ENCODE results near the gene BIRC6.
"Not testable (repeated sequence)": the region's sequence is repeated elsewhere in the genome, so short reads cannot be mapped to it uniquely, and the experiment has no call there.

The BIRC6 gene

GRCh38 chr2:32452338-32453064, 95.7 kb downstream of the BIRC6 start:
- no peak for DNase-seq (ENCODE audit: low read depth)

DNA sequence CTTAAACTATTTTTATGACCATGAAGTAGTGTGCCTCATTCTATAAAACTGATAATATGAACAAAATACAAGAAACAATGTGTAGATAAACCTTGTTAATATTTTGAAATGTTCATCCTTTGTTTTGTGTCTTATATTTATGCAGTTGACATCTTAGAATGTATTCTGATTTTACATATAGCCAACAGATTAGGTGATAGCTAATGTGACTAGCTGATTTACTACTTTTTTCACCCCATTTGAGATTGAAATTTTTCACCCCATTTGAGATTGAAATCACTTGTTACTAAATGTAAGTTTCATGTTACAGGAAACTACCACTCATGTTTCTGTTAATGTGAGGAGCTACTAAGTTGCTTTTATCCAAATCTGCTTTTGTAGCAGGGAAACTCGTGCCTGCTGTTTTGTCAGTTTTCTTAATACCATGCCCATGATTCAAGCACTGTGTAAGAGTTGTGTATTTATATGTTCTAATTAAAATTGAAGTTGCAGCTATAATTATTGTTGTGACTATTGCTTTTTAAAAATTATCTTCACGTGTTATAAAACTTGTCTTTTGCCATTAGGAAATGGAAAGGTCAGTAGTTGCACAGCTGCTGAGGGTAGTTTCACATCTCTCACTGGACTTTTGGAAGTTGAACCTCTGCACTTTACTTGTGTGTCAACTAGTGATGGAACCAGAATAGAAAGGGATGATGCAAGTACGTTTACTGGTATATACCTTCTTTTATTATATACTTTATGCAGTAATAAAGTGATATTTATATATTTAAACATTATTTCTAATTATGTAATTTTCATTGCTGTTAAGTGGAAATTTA, 96.6 kb downstream of the BIRC6 start:
- no peak for DNase-seq (ENCODE audit: low read depth)

DNA sequence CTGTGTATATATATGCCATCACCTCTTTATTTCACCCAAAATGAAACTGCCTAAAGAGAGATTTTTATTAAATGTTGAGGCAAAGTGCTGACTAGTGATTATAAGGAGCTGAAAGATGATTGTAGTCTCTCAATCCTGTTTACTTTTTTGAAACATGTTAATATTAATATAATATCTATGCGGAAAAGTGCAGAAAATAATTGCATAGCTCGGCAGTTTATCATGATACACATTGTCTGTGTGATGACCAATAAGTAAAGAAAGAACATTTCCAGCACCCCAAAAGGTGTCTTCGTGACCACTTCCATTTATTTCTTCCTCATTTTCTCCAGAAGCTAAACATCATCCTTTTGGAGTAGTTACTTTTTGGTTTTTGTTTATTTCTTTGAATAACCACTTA, 99.0 kb downstream of the BIRC6 start:
- DNase-seq (ENCODE audit: low read depth): no peak

DNA sequence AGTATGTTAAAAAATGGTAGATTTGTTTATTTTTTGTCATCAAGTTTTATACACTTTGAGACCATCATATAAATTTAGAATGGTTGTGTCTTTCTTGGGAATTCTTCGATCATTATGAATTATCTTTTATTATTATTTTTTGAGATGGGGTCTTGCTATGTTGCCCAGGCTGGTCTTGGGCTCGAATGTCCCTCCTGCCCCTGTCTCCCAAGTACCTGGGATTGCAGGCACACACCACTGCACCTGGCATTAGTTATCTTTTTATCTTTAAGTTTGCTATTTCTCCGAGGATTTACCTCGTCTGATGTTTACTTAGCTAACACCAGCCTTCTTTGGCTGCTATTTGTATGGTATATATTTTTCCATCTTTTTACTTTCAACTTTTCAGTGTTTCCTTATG, 100.0 kb downstream of the BIRC6 start:
- no peak for DNase-seq (ENCODE audit: low read depth)

GRCh38 chr2:32457814-32458213, 101.0 kb downstream of the BIRC6 start:
- no peak for DNase-seq (ENCODE audit: low read depth)

DNA sequence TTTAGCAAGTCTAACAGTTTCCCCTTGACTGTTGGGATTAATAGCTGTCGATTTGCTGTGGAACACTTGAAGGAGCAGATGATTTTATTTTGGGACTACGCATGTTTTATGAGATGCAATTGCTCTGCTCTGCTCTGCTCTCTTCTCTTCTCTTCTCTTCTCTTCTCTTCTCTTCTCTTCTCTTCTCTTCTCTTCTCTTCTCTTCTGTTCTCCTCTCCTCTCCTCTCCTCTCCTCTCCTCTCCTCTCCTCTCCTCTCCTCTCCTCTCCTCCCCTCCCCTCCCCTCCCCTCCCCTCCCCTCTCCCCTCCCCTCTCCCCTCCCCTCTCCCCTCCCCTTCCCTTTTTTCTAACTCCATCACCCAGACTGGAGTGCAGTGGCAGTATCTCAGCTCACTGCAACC, 104.0 kb downstream of the BIRC6 start:
- not testable (repeated sequence) for DNase-seq (ENCODE audit: low read depth)

DNA sequence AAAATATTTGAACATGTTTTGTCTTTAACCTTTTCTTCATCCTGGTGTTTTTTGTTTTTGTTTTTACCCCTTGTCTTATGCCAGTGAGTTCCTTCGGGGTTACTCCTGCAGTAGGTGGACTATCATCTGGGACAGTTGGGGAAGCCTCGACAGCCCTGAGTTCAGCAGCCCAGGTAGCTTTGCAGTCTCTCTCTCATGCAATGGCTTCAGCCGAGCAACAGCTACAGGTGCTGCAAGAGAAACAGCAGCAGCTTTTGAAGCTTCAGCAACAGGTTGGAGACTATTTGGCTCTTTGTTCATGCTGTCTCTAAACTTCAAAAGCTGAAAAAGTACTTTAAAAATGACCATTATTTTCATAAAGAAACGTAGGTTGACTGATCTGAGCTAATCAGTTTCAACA, 106.3 kb downstream of the BIRC6 start:
- no peak for DNase-seq (ENCODE audit: low read depth)

- DNase-seq (ENCODE audit: low read depth): no peak
These were observed 107.6 kb downstream of the BIRC6 start for GRCh38 chr2:32464431-32464830.

GRCh38 chr2:32472605-32473004, 115.8 kb downstream of the BIRC6 start:
- DNase-seq (ENCODE audit: low read depth): no peak

DNA sequence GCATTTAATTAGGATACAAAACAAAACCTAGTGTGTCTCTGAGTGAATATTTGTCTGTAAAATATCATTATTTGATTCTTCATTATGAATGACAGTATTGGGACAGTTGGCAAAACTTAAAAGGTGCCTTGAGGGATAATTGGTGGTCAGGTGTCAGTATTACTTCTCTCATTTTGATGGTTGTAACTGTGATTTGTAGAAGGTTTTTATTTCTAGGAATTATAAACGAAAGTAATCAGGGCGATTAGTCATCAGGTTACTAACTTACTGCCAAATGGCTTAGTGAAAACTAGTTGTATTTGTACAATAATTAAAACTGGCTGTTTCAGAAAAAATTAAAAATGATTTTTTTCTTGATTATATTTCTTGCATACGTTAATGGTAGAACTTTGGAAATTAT, 117.6 kb downstream of the BIRC6 start:
- DNase-seq (ENCODE audit: low read depth): no peak

DNA sequence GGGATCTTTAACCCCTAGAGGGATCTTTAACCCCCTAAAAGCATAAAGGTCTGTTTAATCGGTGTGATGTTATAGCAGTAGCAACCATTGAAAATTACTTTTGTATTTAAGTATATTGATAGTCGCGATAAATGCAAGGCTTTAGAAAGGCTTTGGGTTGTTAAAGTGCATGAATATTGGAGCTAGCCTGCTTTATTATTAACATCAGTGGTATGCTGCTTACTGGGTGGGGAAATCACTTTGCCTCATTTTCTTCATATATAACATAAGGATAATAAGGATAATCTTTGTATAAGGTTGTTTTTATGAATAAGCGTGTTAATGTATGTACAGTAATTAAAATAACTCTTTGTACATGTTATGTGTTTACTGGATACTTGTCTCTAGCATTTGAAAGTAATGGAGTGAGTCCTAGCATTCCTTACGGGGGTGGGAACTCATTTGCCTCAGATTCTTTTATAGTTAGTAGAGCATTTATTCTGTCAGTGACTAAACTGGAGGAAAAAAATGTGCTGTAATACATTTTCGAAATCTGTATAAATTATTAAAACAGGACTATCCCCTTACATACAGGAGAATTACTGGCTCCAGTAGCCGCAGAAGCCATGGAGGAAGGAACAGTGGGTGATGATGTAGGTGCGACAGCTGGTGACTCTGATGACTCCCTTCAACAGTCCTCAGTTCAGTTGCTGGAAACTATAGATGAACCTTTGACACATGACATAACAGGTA, 122.2 kb downstream of the BIRC6 start:
- DNase-seq (ENCODE audit: low read depth): no peak

- DNase-seq (ENCODE audit: low read depth): no peak
These were observed 123.2 kb downstream of the BIRC6 start for GRCh38 chr2:32479993-32480392.

DNA sequence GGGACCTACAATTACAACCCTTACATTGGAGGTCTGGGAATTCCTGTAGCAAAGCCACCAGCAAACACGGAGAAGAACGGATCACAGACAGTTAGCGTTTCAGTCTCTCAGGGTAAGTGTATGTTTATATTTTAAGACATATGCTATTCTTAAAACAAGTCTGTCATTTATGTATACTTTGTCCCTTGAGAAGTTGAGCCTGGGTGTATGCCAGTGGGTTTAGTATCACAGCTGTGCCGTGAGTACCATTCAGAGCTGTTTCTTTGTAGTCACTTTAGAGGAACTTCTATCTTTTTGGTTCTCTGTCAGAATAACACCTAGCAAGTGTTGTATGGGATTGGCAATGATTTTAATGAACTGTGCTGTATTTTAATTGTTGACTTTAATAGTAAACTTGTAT, 125.6 kb downstream of the BIRC6 start:
- no peak for DNase-seq (ENCODE audit: low read depth)

DNA sequence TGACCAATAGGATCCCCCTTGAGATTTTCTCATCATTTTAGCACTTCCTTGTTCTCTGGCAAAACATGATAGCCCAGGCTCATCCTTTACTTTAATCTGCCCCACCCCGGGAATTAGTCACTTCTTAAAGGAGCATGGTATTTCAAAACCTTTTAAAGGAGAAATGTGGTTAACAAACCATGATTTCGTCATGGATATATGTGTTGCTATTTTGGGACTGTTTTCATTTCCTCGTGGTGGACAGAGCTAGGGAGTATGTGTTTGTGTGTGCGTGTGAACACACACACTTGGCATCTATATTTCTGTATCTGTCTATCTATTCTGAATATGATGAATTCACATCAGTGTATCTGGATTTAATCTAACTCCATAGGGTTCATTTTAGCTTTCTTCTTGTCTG, 128.1 kb downstream of the BIRC6 start:
- DNase-seq (ENCODE audit: low read depth): no peak

GRCh38 chr2:32485399-32485798, 128.6 kb downstream of the BIRC6 start:
- DNase-seq (ENCODE audit: low read depth): no peak

- no peak for DNase-seq (ENCODE audit: low read depth)
These were observed 132.2 kb downstream of the BIRC6 start for GRCh38 chr2:32489061-32489460.

DNA sequence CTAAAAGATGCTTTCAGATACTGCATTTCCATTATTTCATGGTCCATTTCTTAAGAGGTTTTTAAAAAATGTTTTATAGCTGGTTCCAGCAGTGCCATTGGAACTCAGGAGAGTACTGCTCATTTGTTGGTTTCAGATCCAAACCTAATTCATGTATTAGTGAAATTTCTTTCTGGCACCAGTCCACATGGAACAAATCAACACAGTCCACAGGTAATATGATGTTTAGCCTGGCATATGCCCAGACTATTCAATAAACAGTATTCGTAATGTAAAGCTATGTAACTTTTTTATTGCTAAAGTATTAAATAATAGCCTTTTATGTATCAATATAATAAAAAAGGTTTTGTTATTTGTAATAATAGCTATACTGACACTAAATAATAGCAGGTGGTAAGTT, 134.5 kb downstream of the BIRC6 start:
- no peak for DNase-seq (ENCODE audit: low read depth)

DNA sequence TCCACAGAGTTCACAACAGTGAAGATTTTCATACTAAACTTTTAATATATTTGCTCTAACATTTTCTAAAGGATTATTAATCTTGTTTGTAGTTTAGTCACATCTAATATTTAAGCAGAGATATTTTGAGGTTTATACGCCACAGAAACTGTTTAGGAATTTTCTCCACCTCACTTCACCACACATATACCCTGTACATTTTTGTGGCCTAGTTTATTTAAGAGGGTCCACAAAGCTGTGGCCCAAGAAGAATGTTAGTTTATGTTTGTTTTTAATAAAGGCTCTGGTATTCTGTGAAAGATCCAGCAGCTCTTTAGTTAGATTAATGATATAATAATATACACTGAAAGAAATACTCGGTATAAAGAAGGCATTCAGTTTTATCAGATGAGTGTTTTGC, 138.3 kb downstream of the BIRC6 start:
- no peak for DNase-seq (ENCODE audit: low read depth)

- DNase-seq (ENCODE audit: low read depth): no peak
These were observed 139.8 kb downstream of the BIRC6 start for GRCh38 chr2:32496662-32497061.

- DNase-seq (ENCODE audit: low read depth): no peak
These were observed 141.5 kb downstream of the BIRC6 start for GRCh38 chr2:32498306-32498705.

DNA sequence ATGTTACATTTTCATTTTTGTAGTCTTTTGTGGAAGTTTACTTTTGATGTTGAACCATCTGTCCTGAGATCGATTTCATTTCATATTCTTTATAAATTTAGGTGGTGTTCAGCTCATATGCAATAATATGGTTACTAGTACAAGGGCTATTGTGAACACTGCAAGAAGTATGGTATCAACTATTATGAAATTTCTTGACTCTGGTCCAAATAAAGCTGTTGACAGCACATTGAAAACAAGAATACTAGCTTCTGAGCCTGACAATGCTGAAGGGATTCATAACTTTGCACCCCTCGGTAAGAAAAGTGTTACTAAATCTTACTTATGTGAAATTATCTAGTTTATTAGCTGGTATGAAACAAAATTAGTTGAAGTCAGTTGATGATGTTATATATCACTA, 146.1 kb downstream of the BIRC6 start:
- DNase-seq (ENCODE audit: low read depth): no peak

GRCh38 chr2:32504877-32505478, 148.2 kb downstream of the BIRC6 start:
- DNase-seq (ENCODE audit: low read depth): no peak

DNA sequence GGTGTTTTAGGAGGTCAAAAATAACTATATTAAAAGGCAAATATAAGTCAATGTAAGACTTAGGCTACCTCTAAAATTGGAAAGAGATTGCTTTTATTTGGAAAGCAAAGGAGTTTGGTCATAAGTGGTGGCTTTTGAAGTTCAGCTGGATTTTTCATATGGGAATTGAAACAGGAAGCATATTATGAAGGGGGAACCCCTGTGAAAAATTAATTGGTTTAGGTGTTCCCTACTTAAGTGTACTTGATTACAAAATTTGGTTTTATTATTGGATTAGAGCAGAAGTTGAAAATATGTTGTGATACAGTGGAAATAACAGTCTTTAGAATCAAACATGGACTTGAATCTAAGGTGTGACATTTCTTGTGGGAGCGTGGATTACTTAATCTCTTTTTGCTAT, 149.6 kb downstream of the BIRC6 start:
- DNase-seq (ENCODE audit: low read depth): no peak
